Stimulated activated CD4-positive, alpha-beta T cell treated with anti-CD3 and anti-CD28 coated beads, Interleukin-2, amount 100 ng/mL, for 4 hours (primary cell): ENCODE data around the gene CPOX.

Source experiments
- DNase-seq: peaks from one replicate; pipeline ENCODE4 v3.0.0-alpha.2; 2020; ENCODE audit warnings: low read depth

The CPOX gene

DNA sequence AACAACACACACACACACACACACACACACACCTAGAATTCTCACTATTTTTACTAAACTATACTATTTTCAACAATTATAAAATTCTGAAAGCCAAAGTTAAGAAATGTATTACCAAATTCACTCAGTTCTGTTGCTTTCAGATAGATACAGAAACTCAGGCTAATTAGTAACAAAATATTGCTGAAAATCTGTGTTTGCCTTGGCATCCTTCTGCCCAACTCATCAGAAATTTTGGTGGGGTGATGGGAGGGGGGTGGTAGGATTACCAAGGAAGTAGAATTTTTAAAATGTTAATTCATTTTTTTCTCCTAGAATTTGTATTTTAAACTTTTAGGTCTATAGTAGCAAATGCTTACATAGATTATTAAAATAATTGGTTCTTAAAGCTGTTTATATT is 2.7 kb upstream of the CPOX start:
- no peak for DNase-seq

DNA sequence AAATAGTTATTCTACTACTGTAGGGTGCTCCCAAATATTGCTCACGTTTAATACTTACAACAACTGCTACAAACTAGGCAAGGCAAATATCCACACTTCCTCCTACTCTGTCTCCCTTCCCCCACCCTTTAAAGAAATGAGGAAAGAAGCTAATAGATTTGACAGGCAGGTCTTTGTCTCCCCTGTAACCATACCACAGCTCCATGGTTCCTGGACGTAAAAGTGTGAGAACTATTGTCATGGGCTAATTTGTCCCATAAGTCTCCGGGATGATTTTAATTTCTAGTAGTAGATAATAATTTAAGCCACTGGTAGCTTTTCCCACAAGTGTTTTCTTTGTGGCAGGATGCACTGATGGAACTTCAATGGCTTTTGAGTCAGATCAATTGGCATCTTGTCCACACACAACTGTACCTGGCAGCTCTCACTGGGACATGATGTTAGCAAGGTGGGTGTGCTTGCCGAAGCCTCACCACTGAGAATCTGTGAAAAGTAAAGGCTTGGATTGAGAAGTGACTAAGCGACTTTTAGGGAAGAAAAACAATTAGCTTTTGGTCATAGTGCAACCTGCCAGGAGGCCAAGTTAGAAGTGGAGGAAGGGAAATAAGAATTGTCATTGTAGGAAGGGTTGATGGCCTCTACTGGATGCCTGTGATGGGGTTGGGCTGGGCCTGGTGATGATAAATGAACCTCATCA is 1.4 kb upstream of the CPOX start:
- no peak for DNase-seq

DNA sequence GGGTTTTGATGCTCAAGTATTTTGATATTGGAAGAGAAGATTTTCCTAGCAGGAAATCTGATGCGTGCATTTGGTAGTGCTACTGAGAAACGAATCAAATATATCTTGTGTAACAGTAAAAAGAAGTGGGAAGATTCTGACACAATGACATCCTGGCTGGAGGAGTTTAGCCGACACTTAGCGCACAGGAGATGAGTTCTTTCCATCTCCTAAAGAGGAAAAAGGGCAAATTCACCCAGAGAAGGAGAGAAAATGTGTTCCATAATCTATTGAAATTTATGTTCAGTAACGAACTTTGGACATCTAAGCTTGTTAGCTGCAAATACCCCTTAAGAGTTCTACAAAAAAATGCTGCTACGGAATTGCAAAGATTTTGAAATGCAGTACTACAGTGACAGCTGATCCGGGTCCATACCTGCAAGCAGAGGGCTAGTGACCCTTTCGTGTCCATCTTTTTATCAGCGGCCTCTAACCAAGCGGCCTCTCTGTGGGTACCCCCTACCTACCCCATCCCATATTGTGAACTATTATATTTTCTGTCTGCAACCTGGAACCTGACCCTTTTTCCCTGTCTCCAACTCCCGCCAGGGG is 971 bp downstream of the CPOX start:
- DNase-seq: no peak

DNA sequence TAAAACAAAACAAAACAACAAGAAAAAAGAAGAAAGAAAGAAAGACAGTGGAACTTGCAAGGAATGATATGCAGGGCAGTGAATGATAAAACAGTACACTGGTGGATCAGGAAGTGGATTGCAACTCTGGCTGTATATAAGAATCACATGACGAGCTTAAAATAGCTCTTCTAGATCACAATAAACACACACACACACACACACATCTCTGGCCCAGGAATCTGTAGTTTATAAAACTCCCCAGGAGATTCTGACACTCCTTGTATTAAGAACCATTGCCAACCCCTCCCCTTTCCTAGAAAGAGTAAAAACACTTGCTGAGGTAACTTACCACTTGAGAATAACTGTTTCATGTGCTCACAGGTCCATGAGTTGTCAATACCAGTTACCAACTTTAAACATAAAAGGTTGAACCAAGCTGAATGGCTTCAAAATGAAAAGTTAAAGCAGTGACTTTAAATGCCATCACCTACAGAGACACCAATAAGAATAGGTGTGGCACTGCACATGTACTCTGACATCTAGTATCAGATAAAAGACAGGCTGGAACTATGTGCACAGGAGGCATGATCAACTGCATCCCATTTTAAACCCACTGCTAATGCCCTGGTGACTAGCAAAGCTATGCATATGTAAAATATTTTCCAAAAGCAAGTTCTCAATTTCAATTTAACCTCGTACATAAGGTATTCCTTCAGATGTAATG is 3.9 kb downstream of the CPOX start:
- no peak for DNase-seq

DNA sequence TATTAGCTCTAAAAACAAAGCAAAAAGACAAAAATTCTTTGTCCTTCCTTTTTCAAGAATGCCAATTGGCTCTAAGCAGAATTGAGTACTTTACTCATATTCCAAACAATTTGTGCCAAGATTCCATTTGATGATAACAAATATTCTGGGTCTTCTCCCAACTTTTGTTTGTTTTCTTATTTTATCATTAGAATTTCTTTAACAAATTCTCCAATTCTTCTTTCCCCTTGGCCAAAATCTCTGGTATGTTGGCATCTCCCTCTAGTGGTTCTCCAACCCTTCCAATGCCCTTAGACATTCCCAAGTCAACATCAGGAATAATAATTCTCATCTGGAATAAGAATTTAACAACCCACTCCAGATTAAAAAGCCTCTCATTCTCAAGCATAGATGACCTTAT is 5.3 kb downstream of the CPOX start:
- DNase-seq: no peak

DNA sequence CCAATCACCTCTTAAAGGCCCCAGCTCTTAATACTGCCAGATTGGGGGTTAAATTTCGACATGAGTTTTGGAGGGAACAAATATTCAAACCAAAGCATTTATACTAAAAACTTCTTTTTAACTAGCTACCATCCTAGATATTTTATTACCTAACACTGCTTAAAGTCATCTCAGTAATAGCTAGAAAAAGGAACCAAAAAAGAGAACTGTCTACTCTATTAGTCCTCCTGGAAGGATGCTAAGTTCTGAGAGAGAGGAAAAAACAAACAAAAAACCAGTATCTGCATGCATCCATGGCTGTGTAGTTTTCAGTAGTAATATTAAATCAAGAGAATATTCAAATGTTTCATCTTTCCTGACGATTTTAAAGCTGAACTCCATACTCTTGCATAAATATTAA is 5.8 kb downstream of the CPOX start:
- no peak for DNase-seq

DNA sequence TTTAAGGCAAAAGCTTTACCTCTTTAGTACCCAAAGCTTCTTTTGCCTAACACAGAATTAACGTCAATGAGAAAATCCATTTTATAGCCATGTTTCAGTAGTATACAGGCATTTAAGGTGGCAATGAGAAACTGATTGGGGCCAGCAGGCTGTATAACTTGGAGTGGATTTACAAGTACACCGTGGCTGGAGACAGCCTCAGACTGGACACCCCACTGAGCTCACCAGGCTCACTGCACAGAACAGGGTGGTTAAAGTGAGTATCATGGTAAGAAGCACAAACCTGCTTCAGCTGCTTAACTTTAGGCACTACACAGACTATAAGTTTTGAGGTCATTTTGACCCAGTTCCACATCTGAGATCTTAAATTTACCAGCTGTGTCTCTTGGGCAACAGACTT is 8.9 kb downstream of the CPOX start:
- DNase-seq: no peak

DNA sequence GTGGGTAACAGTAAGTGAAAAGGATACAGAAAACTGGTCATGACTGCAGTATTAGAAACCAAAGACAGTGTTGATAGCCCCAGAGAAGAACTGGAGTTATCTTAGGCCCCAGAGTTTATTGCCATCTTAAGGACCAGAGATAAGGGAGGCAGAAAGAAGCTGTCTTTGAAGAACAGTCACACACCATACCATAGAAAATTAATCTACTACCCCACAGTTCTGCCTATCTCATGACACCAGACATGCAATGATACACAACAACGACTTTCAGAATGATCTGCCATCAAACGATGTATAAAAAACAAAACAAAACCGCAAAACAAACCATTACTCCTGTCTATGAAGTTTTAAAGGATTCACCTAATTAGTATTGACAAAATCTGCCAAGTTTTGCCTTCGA is 9.6 kb downstream of the CPOX start:
- DNase-seq: no peak

DNA sequence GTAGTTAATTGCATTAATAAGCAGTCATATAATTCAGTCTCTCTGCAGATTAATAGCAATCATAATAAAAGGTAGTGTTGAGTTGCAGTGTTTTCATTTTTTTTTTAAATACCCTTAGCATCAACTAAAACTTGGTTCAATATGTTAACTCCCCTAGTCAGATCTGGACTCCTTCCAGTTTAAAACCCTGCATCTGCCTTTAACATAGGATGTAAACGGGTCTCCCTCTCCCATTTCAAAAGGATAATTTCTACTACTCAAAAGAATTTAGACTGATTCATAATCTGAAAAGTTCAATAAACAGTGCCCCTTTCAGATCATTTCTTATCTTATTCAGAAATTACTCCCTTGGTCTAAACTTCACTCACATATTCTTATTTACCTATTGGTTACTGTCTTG is 11.4 kb downstream of the CPOX start:
- no peak for DNase-seq

DNA sequence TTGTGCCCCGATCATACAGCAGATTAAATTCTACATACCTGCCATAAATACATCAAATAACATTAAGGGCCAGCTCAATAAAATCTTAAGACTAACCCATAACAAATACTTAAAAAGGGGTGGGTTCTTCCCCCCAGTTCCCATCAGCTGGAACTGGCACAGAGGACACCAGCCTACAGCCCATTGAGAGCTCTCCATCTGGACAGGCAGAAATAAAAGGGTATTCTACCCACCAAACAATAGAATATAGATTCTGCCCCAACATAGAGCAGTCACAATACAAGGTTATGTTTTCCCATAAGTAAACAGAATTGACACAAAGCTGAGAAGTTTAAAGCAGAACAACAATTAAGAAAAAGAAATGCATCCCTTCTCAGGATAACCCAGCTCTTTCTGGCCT is 11.9 kb downstream of the CPOX start:
- no peak for DNase-seq

DNA sequence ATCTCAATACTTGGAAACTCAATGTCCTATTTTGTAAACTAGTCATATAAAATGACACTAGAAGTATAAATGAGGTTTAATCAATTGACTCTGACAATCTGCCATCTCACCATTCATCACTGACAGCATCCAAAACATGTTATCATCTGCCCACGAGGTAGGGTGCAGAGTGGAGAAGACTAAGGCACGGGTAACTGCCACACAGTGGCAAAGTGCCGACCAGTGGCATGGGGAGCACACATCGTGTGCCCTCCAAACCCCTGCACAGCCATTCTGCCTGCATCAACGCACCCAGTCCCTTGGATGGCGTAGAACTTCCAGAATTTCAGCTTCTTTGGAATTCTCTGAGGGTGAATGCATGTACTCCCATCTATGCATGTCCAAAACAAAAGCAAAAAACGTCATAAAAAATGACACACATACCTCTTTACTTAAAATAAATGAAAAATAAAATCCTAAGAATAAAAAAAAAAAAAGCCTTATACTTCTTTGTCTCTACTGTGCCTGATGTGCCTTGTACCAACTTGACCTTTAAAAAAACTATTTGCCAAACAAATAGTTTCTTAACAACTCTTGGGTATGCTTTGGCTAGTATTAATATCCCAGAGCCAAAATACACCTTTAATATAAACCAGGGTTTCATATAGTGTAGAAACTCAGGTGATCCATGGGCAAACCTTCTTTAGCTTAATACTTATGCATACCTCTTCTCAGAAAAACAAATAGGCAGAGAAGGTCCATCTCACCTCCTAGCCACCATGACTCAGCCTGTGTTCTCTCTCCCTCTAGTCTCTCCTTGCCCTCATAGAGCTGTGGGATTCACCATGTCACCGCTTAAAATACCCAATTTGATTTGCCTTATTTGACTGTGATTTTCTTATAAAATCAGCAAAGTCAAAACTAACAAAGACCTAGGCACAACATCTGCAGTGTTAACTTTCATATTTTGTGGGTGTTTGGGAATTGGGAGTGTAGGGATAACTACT is 12.7 kb downstream of the CPOX start:
- DNase-seq: no peak

DNA sequence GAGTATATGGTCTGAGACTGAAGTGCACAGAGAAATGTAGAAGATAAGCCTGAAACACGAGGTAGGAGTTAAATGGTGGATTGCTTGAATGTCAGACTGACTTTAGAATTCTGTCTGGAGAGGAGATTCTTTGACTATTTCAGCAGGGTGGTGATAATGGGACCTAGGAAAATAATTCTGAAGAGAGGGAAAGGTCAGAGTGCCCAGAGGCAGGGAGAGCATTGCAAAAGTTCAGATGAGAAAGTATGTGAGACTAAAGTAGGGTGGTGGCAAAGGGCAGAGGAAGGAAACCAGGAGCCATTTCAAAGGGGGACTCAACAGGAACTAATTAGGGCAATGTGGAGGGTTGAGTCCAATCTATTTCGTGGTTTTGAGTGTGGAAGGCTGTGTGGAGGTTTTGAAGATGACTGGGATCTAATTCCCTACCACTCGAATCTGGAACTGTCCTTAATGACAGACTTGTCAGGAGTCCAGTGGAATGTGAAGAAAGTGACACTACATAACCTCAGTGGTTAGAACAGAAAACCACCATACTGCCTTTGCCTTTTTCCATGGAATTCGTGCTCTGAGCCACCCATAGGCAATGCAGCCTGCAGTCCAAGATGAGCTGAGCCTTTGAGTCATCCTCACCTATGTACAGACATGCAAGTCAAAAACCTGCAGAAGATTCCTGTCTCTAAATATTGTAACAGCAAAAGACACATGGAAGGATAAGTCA is 16.1 kb downstream of the CPOX start:
- DNase-seq: no peak

DNA sequence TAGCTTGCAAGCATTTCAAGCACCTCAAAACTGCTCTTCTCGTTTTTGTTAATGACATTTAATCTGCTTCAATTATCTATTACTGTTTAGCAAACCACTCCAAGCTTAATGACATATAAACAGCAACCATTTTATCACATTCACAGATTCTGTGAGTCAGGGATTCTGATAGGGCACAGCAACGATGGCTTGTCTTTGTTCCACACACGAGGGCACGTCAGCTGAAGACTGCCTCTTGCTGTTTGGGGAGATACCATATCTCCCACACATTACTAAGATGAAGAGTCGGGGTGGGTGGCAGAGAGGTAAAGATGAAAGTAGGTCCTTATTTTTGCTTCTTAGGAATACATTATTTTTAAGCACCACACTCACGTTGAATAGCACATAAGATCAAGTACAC is 19.3 kb downstream of the CPOX start:
- no peak for DNase-seq

DNA sequence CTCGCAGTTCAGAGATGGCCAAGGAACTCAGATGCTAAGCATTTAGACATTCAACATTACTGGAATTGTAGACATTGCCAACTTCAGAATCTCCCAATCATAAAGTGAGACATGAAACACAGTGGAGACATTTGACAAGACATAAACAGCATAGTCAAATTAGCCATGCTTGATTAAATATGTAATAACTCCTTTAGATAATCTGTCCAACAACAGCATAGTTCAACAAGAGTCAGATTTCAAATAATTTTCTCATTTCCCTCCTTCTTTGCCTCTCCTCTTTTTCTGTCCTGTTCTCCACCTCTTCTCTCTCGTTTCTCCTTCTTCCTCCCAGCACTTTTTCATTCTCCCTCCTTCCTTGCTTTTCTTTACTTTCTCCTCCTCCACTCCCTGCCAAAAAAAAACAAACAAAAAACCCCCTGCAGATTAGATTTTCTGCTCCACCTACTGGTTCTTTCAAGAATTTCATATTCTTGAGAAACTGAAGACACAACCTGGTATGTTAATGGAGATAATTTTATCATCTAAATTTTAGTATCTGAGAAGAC is 20.2 kb downstream of the CPOX start:
- DNase-seq: no peak

DNA sequence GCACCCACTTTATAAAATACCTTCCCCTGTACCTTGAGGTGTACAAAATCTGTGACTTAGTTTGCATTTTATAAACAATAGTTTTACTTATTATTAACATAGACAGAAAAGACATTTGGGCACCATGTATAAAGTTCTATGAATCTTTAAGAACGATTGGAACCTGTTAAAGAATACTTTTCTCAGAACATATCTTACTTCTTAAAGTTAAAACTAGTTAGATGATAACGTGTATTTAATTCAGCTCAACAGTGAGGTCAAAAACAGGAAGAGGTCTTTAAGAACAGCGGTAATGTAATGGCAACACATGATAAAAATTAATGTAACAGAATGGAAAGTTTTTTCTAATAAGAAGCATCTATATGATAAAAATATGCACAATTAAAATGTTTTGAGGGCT is 25.0 kb downstream of the CPOX start:
- no peak for DNase-seq

DNA sequence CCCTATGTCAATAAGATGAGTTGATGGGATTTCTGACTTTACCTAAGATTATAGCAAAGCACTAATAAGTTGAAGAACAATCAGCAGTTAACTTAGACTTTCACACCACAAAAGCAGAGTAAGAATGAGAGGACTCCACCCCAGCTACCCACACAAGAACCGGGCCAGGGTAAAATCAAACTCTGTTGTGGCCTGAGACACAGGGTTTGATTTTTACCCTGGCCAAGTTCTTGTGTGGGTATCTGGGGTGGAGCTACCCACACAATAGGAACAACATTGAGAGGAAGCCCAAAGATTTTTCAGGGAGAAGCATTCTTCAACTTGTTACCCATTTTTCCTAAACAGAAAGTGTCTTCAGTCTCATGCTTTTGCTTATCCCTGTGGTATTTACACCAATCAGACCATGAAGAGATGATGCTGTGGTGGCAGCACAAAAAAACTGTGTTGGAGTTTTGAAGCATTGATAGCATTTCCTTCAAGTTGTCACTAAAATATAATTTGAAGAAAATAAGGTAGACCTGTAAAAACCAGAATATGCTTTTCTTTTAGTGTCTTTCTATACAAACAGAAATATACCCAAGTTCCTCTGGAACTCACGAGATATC is 25.6 kb downstream of the CPOX start:
- no peak for DNase-seq

DNA sequence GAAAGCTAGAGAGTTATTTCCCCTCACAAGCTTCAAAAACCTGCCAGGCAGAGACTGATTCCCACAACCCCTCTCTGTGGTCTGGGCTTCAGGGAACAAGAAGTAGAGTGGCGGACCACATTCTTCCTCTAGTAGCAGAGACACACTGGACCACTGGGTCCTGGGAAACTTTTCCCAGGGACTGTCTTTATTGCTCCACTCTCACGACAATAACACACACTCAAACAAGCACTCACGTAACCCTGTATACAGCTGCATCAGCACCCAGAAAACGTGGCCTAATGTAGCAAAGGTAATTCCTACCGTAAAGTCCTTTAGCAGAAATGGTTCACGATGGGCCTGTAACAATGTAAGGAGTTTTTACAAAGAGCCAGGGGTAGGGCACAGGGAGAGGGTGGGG is 27.6 kb downstream of the CPOX start:
- DNase-seq: no peak

DNA sequence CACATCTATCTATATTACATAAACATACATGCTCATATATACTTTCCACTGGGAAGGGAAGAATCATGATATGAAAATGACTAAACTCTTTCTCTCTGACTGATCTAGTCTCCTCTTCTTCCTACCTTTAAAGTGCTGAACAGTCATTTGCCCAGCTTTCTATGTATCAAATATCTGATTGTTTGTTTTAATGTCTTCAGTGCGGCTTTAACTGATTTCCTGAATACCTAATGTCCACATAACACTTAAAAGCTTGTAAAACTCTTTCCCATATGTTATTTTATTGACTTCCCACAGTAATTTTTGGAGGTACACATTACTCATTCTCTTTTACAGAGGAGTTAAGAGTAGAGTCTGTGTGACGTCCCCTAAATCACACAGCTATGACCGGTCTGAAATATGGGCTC is 28.2 kb downstream of the CPOX start:
- DNase-seq: no peak

DNA sequence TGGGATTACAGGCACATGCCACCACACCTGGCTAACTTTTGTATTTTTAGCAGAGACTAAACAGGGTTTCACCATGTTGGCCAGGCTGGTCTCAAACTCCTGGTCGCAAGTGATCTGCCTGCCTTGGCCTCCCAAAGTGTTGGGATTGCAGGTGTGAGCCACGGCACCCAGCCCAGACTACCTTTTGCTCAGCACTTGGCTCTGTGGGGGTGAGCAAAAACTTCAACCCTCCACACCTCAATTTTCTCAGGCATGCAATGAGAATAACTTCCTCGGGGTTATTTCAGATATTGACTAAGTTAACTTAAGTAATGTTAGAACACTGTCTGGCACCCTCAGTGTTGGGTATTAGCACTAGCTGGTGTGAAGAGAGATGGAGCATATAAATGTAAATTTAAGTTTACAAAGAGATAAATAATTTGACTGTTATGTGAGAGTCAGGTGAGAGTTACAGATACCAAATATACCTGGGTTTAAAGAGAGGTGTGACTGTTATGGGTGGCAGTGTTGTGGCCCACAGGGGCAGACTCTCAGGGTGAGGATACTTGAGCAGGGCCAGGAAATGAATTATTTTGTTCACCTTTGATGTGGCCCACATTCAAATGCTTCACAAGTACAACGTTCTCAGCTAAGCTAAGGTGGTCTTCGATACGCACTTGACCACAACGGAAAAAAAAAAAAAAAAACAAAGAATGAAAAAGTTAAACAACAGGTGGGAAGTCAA is 29.0 kb downstream of the CPOX start:
- no peak for DNase-seq

DNA sequence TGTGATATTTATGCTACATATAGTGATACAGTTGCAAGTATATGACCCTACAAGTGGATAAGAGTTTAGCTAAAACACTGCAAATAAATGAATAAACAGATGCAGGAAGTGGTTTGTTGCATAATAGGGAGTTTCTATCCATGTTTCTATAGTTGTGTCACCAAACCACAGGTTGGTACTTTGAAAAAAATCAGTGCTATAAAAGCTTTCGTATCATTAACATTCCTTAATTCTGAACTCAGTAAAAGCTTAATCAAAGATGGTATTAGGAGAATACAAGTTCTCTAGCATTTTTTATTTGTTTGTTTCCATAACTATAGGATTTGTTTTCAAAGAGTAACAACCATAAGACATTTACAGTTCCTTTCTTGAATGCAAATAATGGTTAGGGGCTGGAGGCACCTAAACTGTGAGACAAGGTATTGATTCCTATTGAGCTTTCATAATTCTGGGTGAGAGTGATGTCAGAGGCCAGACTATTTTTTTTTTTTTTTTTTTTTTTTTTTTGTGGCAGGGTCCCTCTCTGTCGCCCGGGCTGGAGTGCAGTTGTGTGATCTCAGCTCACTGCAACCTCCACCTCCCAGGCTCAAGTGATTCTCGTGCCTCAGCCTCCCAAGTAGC is 29.6 kb downstream of the CPOX start:
- no peak for DNase-seq
